ENCODE measurements around the gene PTPRD. TPM values are rescaled to one million over a fixed set of nuclear protein-coding genes. Genes with fewer than 3 reads are reported as not detected.
"Not testable (repeated sequence)": the region's sequence is repeated elsewhere in the genome, so short reads cannot be mapped to it uniquely, and the experiment has no call there.

The PTPRD gene
- total and polyA plus RNA-seq, 4 donors: 97.4 to 229 (median 161) TPM

- H3K27me3 ChIP-seq (ENCODE audit: control insufficient read depth, insufficient read depth, low read length): no peaks in the 10 kb centered on the region
- H3K9me3 ChIP-seq (ENCODE audit: control insufficient read depth, insufficient read depth, low read length): no peaks in the 10 kb centered on the region
Measured at GRCh38 chr9:9061627-9062026, 1551.2 kb downstream of the PTPRD start.

GRCh38 chr9:9054354-9054992, 1558.3 kb downstream of the PTPRD start:
- Histone ChIP-seq H3K4me3 (ENCODE audit: low read depth, low read length) (no peak overlapping the region), H3K27me3 (ENCODE audit: control insufficient read depth, insufficient read depth, low read length) (no peaks in the 10 kb centered on the region), H3K27ac (ENCODE audit: low read depth, low read length) (no peak overlapping the region), H3K4me1 (ENCODE audit: control insufficient read depth, insufficient read depth, low read length) (no peaks in the 10 kb centered on the region), H3K36me3 (ENCODE audit: control insufficient read depth, insufficient read depth, low read length) (no peaks in the 10 kb centered on the region), H3K9me3 (ENCODE audit: control insufficient read depth, insufficient read depth, low read length) (no peaks in the 10 kb centered on the region)
- no peak for DNase-seq (ENCODE audit: low read depth in 4 of 6, low spot score in 6 of 6)
- no CpG with 5 or more reads among the region's 3 CpGs for WGBS (ENCODE audit: insufficient coverage)

More at GRCh38 chr9:9061627-9062026, 1551.2 kb downstream of the PTPRD start:
- Histone ChIP-seq H3K4me1 (ENCODE audit: control insufficient read depth, insufficient read depth, low read length) (no peaks in the 10 kb centered on the region), H3K27ac (ENCODE audit: low read depth, low read length) (no peak overlapping the region), H3K4me3 (ENCODE audit: low read depth, low read length) (no peak overlapping the region), H3K36me3 (ENCODE audit: control insufficient read depth, insufficient read depth, low read length) (no peaks in the 10 kb centered on the region)
- no peak for DNase-seq (ENCODE audit: low read depth in 4 of 6, low spot score in 6 of 6)
- 63% methylated on average over 1 of the region's 2 CpGs for WGBS (ENCODE audit: insufficient coverage)

DNA sequence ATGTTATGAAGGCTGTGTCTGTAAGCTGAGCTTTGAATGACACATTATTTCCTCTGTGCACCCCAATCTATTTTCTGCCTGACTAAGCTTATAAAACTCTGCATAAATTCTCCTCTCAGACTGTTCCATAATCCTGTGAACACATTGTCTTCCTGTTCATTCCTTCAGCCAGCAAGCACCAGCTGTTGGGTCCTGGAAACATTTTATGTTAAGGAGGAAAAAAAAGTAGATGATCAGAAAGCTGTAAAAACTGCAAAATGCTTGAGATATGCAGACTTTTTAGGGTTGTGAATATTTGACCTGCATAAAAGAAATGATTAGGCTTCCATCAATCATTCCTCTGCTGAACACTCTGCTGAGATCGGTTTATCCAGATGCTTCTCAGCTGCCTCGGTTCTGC, 1567.2 kb downstream of the PTPRD start:
- Histone ChIP-seq H3K4me1 (ENCODE audit: control insufficient read depth, insufficient read depth, low read length) (no peaks in the 10 kb centered on the region), H3K27me3 (ENCODE audit: control insufficient read depth, insufficient read depth, low read length) (no peaks in the 10 kb centered on the region), H3K9me3 (ENCODE audit: control insufficient read depth, insufficient read depth, low read length) (no peaks in the 10 kb centered on the region), H3K36me3 (ENCODE audit: control insufficient read depth, insufficient read depth, low read length) (no peaks in the 10 kb centered on the region), H3K4me3 (ENCODE audit: low read depth, low read length) (no peak overlapping the region), H3K27ac (ENCODE audit: low read depth, low read length) (no peak overlapping the region)
- peak in 2 of 6 donors; percentile 20 to 23 for DNase-seq (ENCODE audit: low read depth in 4 of 6, low spot score in 6 of 6)
- WGBS (ENCODE audit: insufficient coverage): no CpG with 5 or more reads among the region's 2 CpGs

DNA sequence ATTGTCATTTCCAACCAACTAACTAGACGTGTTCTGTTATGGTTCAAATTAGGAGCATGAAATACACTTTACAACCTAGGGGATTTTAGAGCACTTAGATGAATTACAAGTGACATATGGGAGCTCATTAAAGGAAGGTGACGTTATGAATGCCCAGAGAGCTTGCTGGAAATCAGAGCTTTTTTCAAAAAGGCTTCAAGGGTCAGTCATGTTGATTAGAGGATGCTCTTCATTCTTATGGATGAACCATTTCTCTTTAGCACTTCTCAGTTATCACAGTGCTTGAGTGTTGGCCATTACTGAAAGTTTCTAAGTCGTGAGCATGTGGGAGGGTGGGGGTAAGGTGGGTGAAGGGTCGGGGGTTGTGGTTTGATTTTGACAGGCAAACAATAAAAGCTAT, 1567.7 kb downstream of the PTPRD start:
- Histone ChIP-seq H3K4me3 (ENCODE audit: low read depth, low read length) (no peak overlapping the region), H3K27me3 (ENCODE audit: control insufficient read depth, insufficient read depth, low read length) (no peaks in the 10 kb centered on the region), H3K9me3 (ENCODE audit: control insufficient read depth, insufficient read depth, low read length) (no peaks in the 10 kb centered on the region), H3K4me1 (ENCODE audit: control insufficient read depth, insufficient read depth, low read length) (no peaks in the 10 kb centered on the region), H3K36me3 (ENCODE audit: control insufficient read depth, insufficient read depth, low read length) (no peaks in the 10 kb centered on the region), H3K27ac (ENCODE audit: low read depth, low read length) (no peak overlapping the region)
- DNase-seq (ENCODE audit: low read depth in 4 of 6, low spot score in 6 of 6): no peak
- 60% methylated on average over 1 of the region's 4 CpGs for WGBS (ENCODE audit: insufficient coverage)

DNA sequence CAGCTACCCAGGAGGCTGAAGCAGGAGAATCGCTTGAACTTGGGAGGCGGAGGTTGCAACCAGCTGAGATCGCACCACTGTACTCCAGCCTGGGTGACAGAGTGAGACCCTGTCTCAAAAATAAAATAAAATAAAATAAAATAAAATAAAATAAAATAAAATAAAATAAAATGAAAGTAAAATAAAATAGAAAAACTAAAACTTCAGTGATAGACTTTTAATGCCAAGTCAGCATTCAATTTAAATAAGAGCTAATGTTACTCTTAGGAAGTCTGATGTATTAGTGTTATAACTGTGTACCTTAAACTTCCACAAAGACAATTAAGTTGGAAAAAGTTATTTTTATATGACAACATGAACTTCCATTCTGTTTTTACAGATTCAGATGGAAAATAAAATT, 1569.0 kb downstream of the PTPRD start:
- not testable (repeated sequence) for H3K27me3 ChIP-seq (ENCODE audit: control insufficient read depth, insufficient read depth, low read length); H3K9me3 ChIP-seq (ENCODE audit: control insufficient read depth, insufficient read depth, low read length); H3K27ac ChIP-seq (ENCODE audit: low read depth, low read length); H3K36me3 ChIP-seq (ENCODE audit: control insufficient read depth, insufficient read depth, low read length); DNase-seq (ENCODE audit: low read depth in 4 of 6, low spot score in 6 of 6); H3K4me1 ChIP-seq (ENCODE audit: control insufficient read depth, insufficient read depth, low read length); H3K4me3 ChIP-seq (ENCODE audit: low read depth, low read length)
- no CpG with 5 or more reads among the region's 3 CpGs for WGBS (ENCODE audit: insufficient coverage)

GRCh38 chr9:9041756-9042155, 1571.0 kb downstream of the PTPRD start:
- Histone ChIP-seq H3K9me3 (ENCODE audit: control insufficient read depth, insufficient read depth, low read length) (no peaks in the 10 kb centered on the region), H3K4me3 (ENCODE audit: low read depth, low read length) (no peak overlapping the region), H3K27me3 (ENCODE audit: control insufficient read depth, insufficient read depth, low read length) (no peaks in the 10 kb centered on the region), H3K36me3 (ENCODE audit: control insufficient read depth, insufficient read depth, low read length) (no peaks in the 10 kb centered on the region), H3K27ac (ENCODE audit: low read depth, low read length) (no peak overlapping the region), H3K4me1 (ENCODE audit: control insufficient read depth, insufficient read depth, low read length) (no peaks in the 10 kb centered on the region)
- no CpG with 5 or more reads among the region's 3 CpGs for WGBS (ENCODE audit: insufficient coverage)
- no peak for DNase-seq (ENCODE audit: low read depth in 4 of 6, low spot score in 6 of 6)

DNA sequence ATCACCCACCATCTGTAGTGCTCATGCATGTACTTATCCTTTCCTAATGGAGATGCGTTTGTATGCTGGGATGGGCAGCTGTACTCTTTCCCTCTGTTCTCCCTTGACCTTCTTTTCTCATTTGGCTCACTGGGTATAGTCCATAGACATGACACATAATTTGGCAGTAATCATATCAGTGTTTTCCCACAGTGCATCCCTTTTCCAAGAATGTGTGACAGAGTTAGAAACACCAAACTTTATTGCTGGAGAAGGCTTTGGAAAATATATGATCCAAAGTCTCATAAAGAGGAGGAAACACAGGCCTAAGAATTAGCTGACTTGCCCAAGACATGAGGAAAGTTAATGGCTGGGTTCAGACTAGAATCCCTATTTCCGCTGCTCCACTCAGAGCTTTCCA, 1579.8 kb downstream of the PTPRD start:
- H3K27me3 ChIP-seq (ENCODE audit: control insufficient read depth, insufficient read depth, low read length): no peaks in the 10 kb centered on the region
- no peak overlapping the region for H3K4me3 ChIP-seq (ENCODE audit: low read depth, low read length)
- DNase-seq (ENCODE audit: low read depth in 4 of 6, low spot score in 6 of 6): no peak
- WGBS (ENCODE audit: insufficient coverage): 75% methylated on average over 1 of the region's 2 CpGs
- H3K27ac ChIP-seq (ENCODE audit: low read depth, low read length): no peak overlapping the region
- no peaks in the 10 kb centered on the region for H3K4me1 ChIP-seq (ENCODE audit: control insufficient read depth, insufficient read depth, low read length)
- no peaks in the 10 kb centered on the region for H3K36me3 ChIP-seq (ENCODE audit: control insufficient read depth, insufficient read depth, low read length)
- no peaks in the 10 kb centered on the region for H3K9me3 ChIP-seq (ENCODE audit: control insufficient read depth, insufficient read depth, low read length)

- no CpG with 5 or more reads among the region's 3 CpGs for WGBS (ENCODE audit: insufficient coverage)
Measured at GRCh38 chr9:9016597-9016996, 1596.2 kb downstream of the PTPRD start.

GRCh38 chr9:9004810-9005209, 1608.0 kb downstream of the PTPRD start:
- H3K27ac ChIP-seq (ENCODE audit: low read depth, low read length): no peak overlapping the region
- no peaks in the 10 kb centered on the region for H3K36me3 ChIP-seq (ENCODE audit: control insufficient read depth, insufficient read depth, low read length)
- H3K4me3 ChIP-seq (ENCODE audit: low read depth, low read length): no peak overlapping the region
- H3K9me3 ChIP-seq (ENCODE audit: control insufficient read depth, insufficient read depth, low read length): no peaks in the 10 kb centered on the region
- WGBS (ENCODE audit: insufficient coverage): 29% methylated on average over 1 of the region's 3 CpGs
- no peaks in the 10 kb centered on the region for H3K27me3 ChIP-seq (ENCODE audit: control insufficient read depth, insufficient read depth, low read length)
- H3K4me1 ChIP-seq (ENCODE audit: control insufficient read depth, insufficient read depth, low read length): no peaks in the 10 kb centered on the region
- peak in 1 of 6 donors; percentile 41 for DNase-seq (ENCODE audit: low read depth in 4 of 6, low spot score in 6 of 6)

More at GRCh38 chr9:9016597-9016996, 1596.2 kb downstream of the PTPRD start:
- no peaks in the 10 kb centered on the region for H3K9me3 ChIP-seq (ENCODE audit: control insufficient read depth, insufficient read depth, low read length)
- DNase-seq (ENCODE audit: low read depth in 4 of 6, low spot score in 6 of 6): no peak
- H3K4me1 ChIP-seq (ENCODE audit: control insufficient read depth, insufficient read depth, low read length): no peaks in the 10 kb centered on the region
- no peak overlapping the region for H3K27ac ChIP-seq (ENCODE audit: low read depth, low read length)
- H3K4me3 ChIP-seq (ENCODE audit: low read depth, low read length): no peak overlapping the region
- H3K27me3 ChIP-seq (ENCODE audit: control insufficient read depth, insufficient read depth, low read length): no peaks in the 10 kb centered on the region
- H3K36me3 ChIP-seq (ENCODE audit: control insufficient read depth, insufficient read depth, low read length): no peaks in the 10 kb centered on the region

GRCh38 chr9:9002826-9003583, 1609.8 kb downstream of the PTPRD start:
- Histone ChIP-seq H3K4me3 (ENCODE audit: low read depth, low read length) (no peak overlapping the region), H3K36me3 (ENCODE audit: control insufficient read depth, insufficient read depth, low read length) (no peaks in the 10 kb centered on the region), H3K27me3 (ENCODE audit: control insufficient read depth, insufficient read depth, low read length) (no peaks in the 10 kb centered on the region), H3K4me1 (ENCODE audit: control insufficient read depth, insufficient read depth, low read length) (no peaks in the 10 kb centered on the region), H3K27ac (ENCODE audit: low read depth, low read length) (no peak overlapping the region), H3K9me3 (ENCODE audit: control insufficient read depth, insufficient read depth, low read length) (peaks cover 3% of the 10 kb centered on the region)
- WGBS (ENCODE audit: insufficient coverage): 20% methylated on average over 1 of the region's 5 CpGs
- DNase-seq (ENCODE audit: low read depth in 4 of 6, low spot score in 6 of 6): peak in 2 of 6 donors; percentile 11 to 50

All from spinal cord (tissue), 10 donors.